OCI-LY1 (cell line): ENCODE measurements around the gene PTTG1.

Experiments used
- EZH2 ChIP-seq: fragments of 200-600 bp; sonication (generic), shearing (Covaris generic); IDR thresholded peaks from 2 replicates; pipeline ENCODE4 v1.8.0; 2017; ENCODE audit warnings: borderline replicate concordance, mixed run types, mild to moderate bottlenecking, antibody characterized with exemption, low read length, moderate library complexity, mixed read lengths
- TF ChIP-seq, protein P1 (sequence below): fragments of 200-600 bp; sonication (generic), shearing (Covaris generic); IDR thresholded peaks from 2 replicates; pipeline ENCODE4 v1.5.1; 2017; ENCODE audit warnings: mild to moderate bottlenecking, antibody characterized with exemption, low read length, moderate library complexity, mixed read lengths

DNA sequence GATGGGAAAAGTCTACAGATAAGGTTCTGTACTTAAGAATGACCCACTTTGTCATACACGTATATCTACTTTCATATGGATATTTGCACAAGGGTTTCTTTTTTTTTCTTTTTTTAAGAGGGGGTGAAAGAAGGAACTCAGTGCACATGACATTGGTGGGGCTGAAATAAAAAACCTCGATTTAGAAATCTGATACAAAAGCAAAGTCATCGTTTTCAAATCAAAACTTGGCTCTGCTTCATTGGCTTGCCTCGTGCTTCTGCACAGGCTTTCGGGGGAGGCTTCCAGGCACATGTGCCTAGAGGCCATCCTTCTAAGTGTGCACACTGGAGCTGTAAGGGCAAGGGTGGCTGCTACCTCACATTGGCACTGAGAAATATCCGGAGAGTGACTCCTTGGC, 31.1 kb downstream of the PTTG1 start:
- TF ChIP-seq, protein P1, sequence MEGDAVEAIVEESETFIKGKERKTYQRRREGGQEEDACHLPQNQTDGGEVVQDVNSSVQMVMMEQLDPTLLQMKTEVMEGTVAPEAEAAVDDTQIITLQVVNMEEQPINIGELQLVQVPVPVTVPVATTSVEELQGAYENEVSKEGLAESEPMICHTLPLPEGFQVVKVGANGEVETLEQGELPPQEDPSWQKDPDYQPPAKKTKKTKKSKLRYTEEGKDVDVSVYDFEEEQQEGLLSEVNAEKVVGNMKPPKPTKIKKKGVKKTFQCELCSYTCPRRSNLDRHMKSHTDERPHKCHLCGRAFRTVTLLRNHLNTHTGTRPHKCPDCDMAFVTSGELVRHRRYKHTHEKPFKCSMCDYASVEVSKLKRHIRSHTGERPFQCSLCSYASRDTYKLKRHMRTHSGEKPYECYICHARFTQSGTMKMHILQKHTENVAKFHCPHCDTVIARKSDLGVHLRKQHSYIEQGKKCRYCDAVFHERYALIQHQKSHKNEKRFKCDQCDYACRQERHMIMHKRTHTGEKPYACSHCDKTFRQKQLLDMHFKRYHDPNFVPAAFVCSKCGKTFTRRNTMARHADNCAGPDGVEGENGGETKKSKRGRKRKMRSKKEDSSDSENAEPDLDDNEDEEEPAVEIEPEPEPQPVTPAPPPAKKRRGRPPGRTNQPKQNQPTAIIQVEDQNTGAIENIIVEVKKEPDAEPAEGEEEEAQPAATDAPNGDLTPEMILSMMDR = no peak
- no peak for TF ChIP-seq EZH2
